B cell (primary cell): ENCODE data around the gene HBZ. TPM values are rescaled to one million over a fixed set of nuclear protein-coding genes. Genes with fewer than 3 reads are reported as not detected.
A peak's percentile ranks its signal among the peaks of the same experiment; 100 is the strongest.

Experiments
- ATAC-seq: fragments of 200-7000 bp; cut with Tn5 transposase; one replicate; pipeline ENCODE4 v1.10.0; 2021; ENCODE audit warnings: low read depth, mild to moderate bottlenecking, moderate number of reproducible peaks, moderate library complexity
- CTCF ChIA-PET: fragments of 350-600 bp; sonication (Branson Sonifier 250); formaldehyde crosslinking; loops from one replicate; lab custom pipeline; 2021; ENCODE audit warnings: antibody characterized with exemption, inconsistent platforms; lab: Charles Lee
- POLR2A ChIA-PET: fragments of 350-600 bp; sonication (Branson Sonifier 250); formaldehyde crosslinking; loops from one replicate; lab custom pipeline; 2021; ENCODE audit warnings: antibody characterized with exemption; lab: Charles Lee
- DNase-seq: peaks from one replicate; pipeline ENCODE4 v3.0.0; 2013
- H2AFZ ChIP-seq: 2 replicates; pipeline ENCODE4 v1.6.1; 2012; ENCODE audit warnings: mild to moderate bottlenecking, low read depth, low read length; ENCODE audit not compliant: insufficient read depth, poor library complexity, severe bottlenecking
- H3K27ac ChIP-seq, 2 donors: 1 replicate in 1 of 2; 2 replicates in 1 of 2; pipeline ENCODE4 v1.5.1; 2012 to 2013; ENCODE audit warnings: low read length in 2 of 2, mild to moderate bottlenecking in 2 of 2, moderate library complexity in 1 of 2
- H3K27me3 ChIP-seq, 4 experiments: fragments of 200-600 bp in 1 of 4; sonication (generic) in 1 of 4; replicated peaks in 1 of 4; 1 replicate in 2 of 4; 2 replicates in 2 of 4; pipeline versions ENCODE4 v1.6.1 to v1.7.0; 2013 to 2016; ENCODE audit warnings: low read length in 3 of 4, mild to moderate bottlenecking in 2 of 4, mixed read lengths in 1 of 4, moderate library complexity in 1 of 4; ENCODE audit not compliant: insufficient read depth in 4 of 4, control insufficient read depth in 3 of 4; ENCODE audit errors: control extremely low read depth in 1 of 4
- H3K36me3 ChIP-seq, 2 experiments: replicated peaks in 1 of 2; 1 replicate in 1 of 2; 2 replicates in 1 of 2; pipeline versions ENCODE4 v1.6.1 to v1.7.1; 2013; ENCODE audit warnings: low read length in 1 of 2; ENCODE audit not compliant: insufficient read depth in 2 of 2, control insufficient read depth in 1 of 2; ENCODE audit errors: control extremely low read depth in 1 of 2, extremely low read depth in 1 of 2
- H3K4me1 ChIP-seq, 2 donors: fragments of 200-600 bp in 1 of 2; sonication (generic) in 1 of 2; 1 replicate in 1 of 2; 2 replicates in 1 of 2; pipeline versions ENCODE4 v1.5.1 to v1.6.1; 2013 to 2017; ENCODE audit warnings: low read length in 2 of 2; ENCODE audit not compliant: control insufficient read depth in 2 of 2, insufficient read depth in 2 of 2
- H3K4me2 ChIP-seq: replicated peaks from 2 replicates; pipeline ENCODE3; 2012; ENCODE audit warnings: mild to moderate bottlenecking, low read depth, low read length; ENCODE audit not compliant: poor library complexity, severe bottlenecking
- H3K4me3 ChIP-seq, 5 experiments: fragments of 200-600 bp in 1 of 5; sonication (generic) in 1 of 5; 1 replicate in 3 of 5; 2 replicates in 2 of 5; pipeline versions ENCODE4 v1.5.1 to v1.7.0; 2011 to 2016; ENCODE audit warnings: low read length in 4 of 5, mild to moderate bottlenecking in 4 of 5, low read depth in 2 of 5, control low read depth in 1 of 5, moderate library complexity in 1 of 5; ENCODE audit not compliant: insufficient read depth in 1 of 5; ENCODE audit errors: control extremely low read depth in 1 of 5, extremely low read depth in 1 of 5
- H3K79me2 ChIP-seq: fragments of 200-600 bp; sonication (generic); one replicate; pipeline ENCODE4 v1.6.0; 2016; ENCODE audit warnings: low read length; ENCODE audit not compliant: control insufficient read depth, insufficient read depth
- H3K9ac ChIP-seq: fragments of 200-600 bp; sonication (generic); 2 replicates; pipeline ENCODE4 v1.6.1; 2017; ENCODE audit warnings: mild to moderate bottlenecking, low read length, moderate library complexity
- H3K9me3 ChIP-seq, 3 donors: one replicate each; pipeline versions ENCODE4 v1.6.1 to v1.7.1; 2013; ENCODE audit warnings: low read length in 2 of 3; ENCODE audit not compliant: control insufficient read depth in 2 of 3, insufficient read depth in 1 of 3; ENCODE audit errors: control extremely low read depth in 1 of 3
- H4K20me1 ChIP-seq: 2 replicates; pipeline ENCODE4 v1.6.0; 2012; ENCODE audit warnings: mild to moderate bottlenecking, low read length; ENCODE audit not compliant: insufficient read depth, control insufficient read depth, poor library complexity, severe bottlenecking
- H3K27ac Mint-ChIP-seq: one replicate; pipeline ENCODE4 v1.8.0; 2021; ENCODE audit warnings: mixed read lengths
- H3K27me3 Mint-ChIP-seq: one replicate; pipeline ENCODE4 v1.8.0; 2021; ENCODE audit warnings: mixed read lengths
- H3K4me1 Mint-ChIP-seq: one replicate; pipeline ENCODE4 v1.8.0; 2021; ENCODE audit warnings: mixed read lengths
- H3K4me3 Mint-ChIP-seq: one replicate; pipeline ENCODE4 v1.8.0; 2021; ENCODE audit warnings: mixed read lengths
- H3K9me3 Mint-ChIP-seq: one replicate; pipeline ENCODE4 v1.8.0; 2022; ENCODE audit warnings: mixed read lengths; ENCODE audit not compliant: insufficient read depth
- EZH2 ChIP-seq: IDR thresholded peaks from 2 replicates; pipeline ENCODE4 v1.6.1; 2012; ENCODE audit warnings: borderline replicate concordance, low read depth, mild to moderate bottlenecking, moderate library complexity, low read length; ENCODE audit not compliant: insufficient read depth, poor library complexity, severe bottlenecking
- WGBS: methylation state at CpG from one replicate; pipeline ENCODE4 v1.1.5; 2013; ENCODE audit warnings: missing lambda C conversion rate; ENCODE audit not compliant: insufficient coverage; 5-methylcytosine and 5-hydroxymethylcytosine counted together
- intact Hi-C: fragments of 100-400 bp; cut with micrococcal nuclease; formaldehyde crosslinking; loops from one replicate; pipeline ENCODE4 v1.10.0; 2022
- polyA plus RNA-seq: library from polyadenylated mRNA; depleted of rRNA; stranded (reverse); fragments of >200 nt; gene quantifications from 2 replicates; pipeline ENCODE4 v1.2.3, GENCODE V29; 2012
- total RNA-seq, 2 donors: library from RNA; stranded (reverse); fragments of 120-200 nt in 1 of 2; gene quantifications; 1 replicate in 1 of 2; 2 replicates in 1 of 2; pipeline versions ENCODE4 v1.2.3 to v1.2.4, GENCODE V29; 2013 to 2022
- TF ChIP-seq, protein P1 (sequence below): fragments of 200-600 bp; IDR thresholded peaks from one replicate; pipeline ENCODE4 v1.8.0; 2022; ENCODE audit warnings: antibody characterized with exemption, mild to moderate bottlenecking

The HBZ gene
- total and polyA plus RNA-seq, 2 donors (not counting 1 experiment from before 2014, with no cell fraction given), result not detected

- H3K4me3 Mint-ChIP-seq, result no peak overlapping the region
- intact Hi-C loops, result no loop called here
- peaks cover 17% of the 10 kb centered on the region for H3K4me1 Mint-ChIP-seq
These were observed 18.7 kb upstream of the HBZ start for GRCh38 chr16:133716-134115.

DNA sequence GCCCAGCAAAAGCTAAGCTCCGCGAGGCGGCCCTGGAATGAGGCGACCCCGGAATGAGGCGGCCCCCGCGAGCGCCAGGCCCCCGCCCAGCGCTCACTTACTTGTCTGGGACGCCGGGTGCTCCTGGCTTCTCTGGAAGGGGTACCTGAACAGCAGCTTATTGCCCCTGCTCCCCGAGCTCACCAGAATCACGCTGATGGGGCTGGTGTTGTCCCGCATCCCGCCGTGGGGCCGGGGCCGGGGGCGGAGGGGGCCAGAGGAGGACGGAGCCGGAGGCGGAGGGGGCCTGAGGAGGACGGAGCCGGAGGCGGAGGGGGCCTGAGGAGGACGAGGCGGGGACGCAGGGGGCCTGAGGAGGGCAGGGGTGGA is 14.4 kb upstream of the HBZ start:
- H3K9me3 ChIP-seq, result peaks cover 0 to 7% (median 0%) of the 10 kb centered on the region in 3 donors
- H3K79me2 ChIP-seq, result peaks cover 46% of the 10 kb centered on the region
- Mint-ChIP-seq H3K4me3 (peak overlapping the region; percentile 74), H3K27me3 (no peaks in the 10 kb centered on the region), H3K9me3 (no peaks in the 10 kb centered on the region), H3K4me1 (peaks cover 15% of the 10 kb centered on the region), H3K27ac (peak overlapping the region; percentile 26)
- no peaks in the 10 kb centered on the region for H3K27me3 ChIP-seq
- POLR2A ChIA-PET, result interaction anchor here (0.5 to 0.7 kb wide), 2 partner anchors 21 to 28 kb away, joined by 3 read pairs; partner anchors contain the start of gene HBM
- ATAC-seq (peak; percentile 3), DNase-seq (peak; percentile 51)
- H3K36me3 ChIP-seq, result no peaks in the 10 kb centered on the region
- TF ChIP-seq, protein P1, sequence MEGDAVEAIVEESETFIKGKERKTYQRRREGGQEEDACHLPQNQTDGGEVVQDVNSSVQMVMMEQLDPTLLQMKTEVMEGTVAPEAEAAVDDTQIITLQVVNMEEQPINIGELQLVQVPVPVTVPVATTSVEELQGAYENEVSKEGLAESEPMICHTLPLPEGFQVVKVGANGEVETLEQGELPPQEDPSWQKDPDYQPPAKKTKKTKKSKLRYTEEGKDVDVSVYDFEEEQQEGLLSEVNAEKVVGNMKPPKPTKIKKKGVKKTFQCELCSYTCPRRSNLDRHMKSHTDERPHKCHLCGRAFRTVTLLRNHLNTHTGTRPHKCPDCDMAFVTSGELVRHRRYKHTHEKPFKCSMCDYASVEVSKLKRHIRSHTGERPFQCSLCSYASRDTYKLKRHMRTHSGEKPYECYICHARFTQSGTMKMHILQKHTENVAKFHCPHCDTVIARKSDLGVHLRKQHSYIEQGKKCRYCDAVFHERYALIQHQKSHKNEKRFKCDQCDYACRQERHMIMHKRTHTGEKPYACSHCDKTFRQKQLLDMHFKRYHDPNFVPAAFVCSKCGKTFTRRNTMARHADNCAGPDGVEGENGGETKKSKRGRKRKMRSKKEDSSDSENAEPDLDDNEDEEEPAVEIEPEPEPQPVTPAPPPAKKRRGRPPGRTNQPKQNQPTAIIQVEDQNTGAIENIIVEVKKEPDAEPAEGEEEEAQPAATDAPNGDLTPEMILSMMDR, result no peak
- TF ChIP-seq EZH2, result no peak
- peak overlapping the region in 1 of 2 donors; percentile 88 for H3K27ac ChIP-seq
- CTCF ChIA-PET, result interaction anchor here (1.2 to 1.6 kb wide), 2 partner anchors 41 to 72 kb away, joined by 3 to 4 read pairs; no protein-coding TSS in a partner anchor
- H3K4me1 ChIP-seq, result peaks cover 0 to 10% of the 10 kb centered on the region in 2 donors
- H3K4me3 ChIP-seq, result peak overlapping the region; percentile 38 to 79 (median 64)
- H2AFZ ChIP-seq, result peak overlapping the region; percentile 81
- WGBS, result under 1% methylated on average over 16 of the region's 30 CpGs
- intact Hi-C loops, result loop anchor here (2.0 kb wide), 2 partner anchors 43 to 97 kb away; partner anchors contain the start of genes FAM234A and HBQ1
- peak overlapping the region; percentile 75 for H3K9ac ChIP-seq
- peak overlapping the region; percentile 97 for H3K4me2 ChIP-seq
- H4K20me1 ChIP-seq, result no peaks in the 10 kb centered on the region

More at GRCh38 chr16:133716-134115, 18.7 kb upstream of the HBZ start:
- WGBS, result no CpG with 5 or more reads among the region's 2 CpGs
- TF ChIP-seq, protein P1, result no peak
- no peak for TF ChIP-seq EZH2
- ChIA-PET CTCF (interaction anchor here (0.8 to 1.9 kb wide), 2 partner anchors 16 to 26 kb away, joined by 5 read pairs; no protein-coding TSS in a partner anchor), POLR2A (no interaction called here)
- Histone ChIP-seq H3K27me3 (no peaks in the 10 kb centered on the region), H3K36me3 (peaks cover 0 to 4% of the 10 kb centered on the region in 2 experiments), H3K9me3 (no peaks in the 10 kb centered on the region), H3K79me2 (peaks cover 62% of the 10 kb centered on the region), H4K20me1 (peaks cover 12% of the 10 kb centered on the region), H3K4me1 (peaks cover 0 to 10% of the 10 kb centered on the region in 2 donors), H3K4me3 (no peak overlapping the region), H2AFZ (no peak overlapping the region), H3K27ac (no peak overlapping the region), H3K9ac (no peak overlapping the region), H3K4me2 (no peak overlapping the region)
- Mint-ChIP-seq H3K27ac (no peak overlapping the region), H3K9me3 (no peaks in the 10 kb centered on the region), H3K27me3 (no peaks in the 10 kb centered on the region)
- ATAC-seq (no peak), DNase-seq (no peak)
